A549 (cell line): ENCODE measurements around the gene ACTR1A.

Experiments
- CHD4 ChIP-seq: fragments of 200-600 bp; sonication (generic); IDR thresholded peaks from 2 replicates; pipeline ENCODE4 v1.6.1; 2016; ENCODE audit warnings: antibody characterized with exemption, mild to moderate bottlenecking, borderline replicate concordance
- KDM1A ChIP-seq: fragments of 200-600 bp; sonication (generic); IDR thresholded peaks from 2 replicates; pipeline ENCODE4 v1.6.1; 2016; ENCODE audit warnings: low read depth, mild to moderate bottlenecking
- POLR2A ChIP-seq: IDR thresholded peaks from 2 replicates; pipeline ENCODE4 v1.6.1; 2012; ENCODE audit warnings: mild to moderate bottlenecking, low read length
- POLR2AphosphoS2 ChIP-seq: conservative IDR thresholded peaks from 2 replicates; pipeline ENCODE4 v1.6.1; 2012; ENCODE audit warnings: low read length, improper control_type of control experiment, inconsistent platforms
- TF ChIP-seq, protein P1 (sequence below): fragments of >200 bp; sonication (Bioruptor Twin); formaldehyde crosslinking; IDR thresholded peaks from 3 replicates; pipeline ENCODE4 v1.5.1; 2016
- TF ChIP-seq, protein P2 (sequence below): fragments of 200-600 bp; sonication (generic); IDR thresholded peaks from 2 replicates; pipeline ENCODE4 v1.6.1; 2016; ENCODE audit warnings: antibody characterized with exemption, mild to moderate bottlenecking, moderate library complexity

DNA sequence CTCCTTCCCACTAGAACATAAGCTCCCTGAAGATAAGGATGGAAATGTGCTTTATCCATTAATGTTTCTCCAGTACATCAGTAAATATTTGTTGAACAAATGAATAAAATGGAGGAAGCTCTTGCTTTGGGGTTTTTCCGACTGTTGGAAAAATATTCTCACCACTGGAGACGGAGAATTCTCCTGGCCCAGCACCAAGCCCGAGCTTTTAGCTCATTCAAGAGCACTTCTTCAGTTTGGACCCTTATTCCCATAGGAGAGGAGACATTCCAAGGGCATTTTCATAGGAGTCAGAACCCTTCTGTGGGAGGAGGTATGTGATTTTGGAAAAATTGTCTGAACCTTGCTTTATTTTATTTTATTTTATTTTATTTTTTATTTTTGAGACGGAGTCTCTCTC is 22.2 kb upstream of the ACTR1A start:
- TF ChIP-seq, protein P1, sequence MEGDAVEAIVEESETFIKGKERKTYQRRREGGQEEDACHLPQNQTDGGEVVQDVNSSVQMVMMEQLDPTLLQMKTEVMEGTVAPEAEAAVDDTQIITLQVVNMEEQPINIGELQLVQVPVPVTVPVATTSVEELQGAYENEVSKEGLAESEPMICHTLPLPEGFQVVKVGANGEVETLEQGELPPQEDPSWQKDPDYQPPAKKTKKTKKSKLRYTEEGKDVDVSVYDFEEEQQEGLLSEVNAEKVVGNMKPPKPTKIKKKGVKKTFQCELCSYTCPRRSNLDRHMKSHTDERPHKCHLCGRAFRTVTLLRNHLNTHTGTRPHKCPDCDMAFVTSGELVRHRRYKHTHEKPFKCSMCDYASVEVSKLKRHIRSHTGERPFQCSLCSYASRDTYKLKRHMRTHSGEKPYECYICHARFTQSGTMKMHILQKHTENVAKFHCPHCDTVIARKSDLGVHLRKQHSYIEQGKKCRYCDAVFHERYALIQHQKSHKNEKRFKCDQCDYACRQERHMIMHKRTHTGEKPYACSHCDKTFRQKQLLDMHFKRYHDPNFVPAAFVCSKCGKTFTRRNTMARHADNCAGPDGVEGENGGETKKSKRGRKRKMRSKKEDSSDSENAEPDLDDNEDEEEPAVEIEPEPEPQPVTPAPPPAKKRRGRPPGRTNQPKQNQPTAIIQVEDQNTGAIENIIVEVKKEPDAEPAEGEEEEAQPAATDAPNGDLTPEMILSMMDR = no peak
- no peak for TF ChIP-seq CHD4
- TF ChIP-seq, protein P2, sequence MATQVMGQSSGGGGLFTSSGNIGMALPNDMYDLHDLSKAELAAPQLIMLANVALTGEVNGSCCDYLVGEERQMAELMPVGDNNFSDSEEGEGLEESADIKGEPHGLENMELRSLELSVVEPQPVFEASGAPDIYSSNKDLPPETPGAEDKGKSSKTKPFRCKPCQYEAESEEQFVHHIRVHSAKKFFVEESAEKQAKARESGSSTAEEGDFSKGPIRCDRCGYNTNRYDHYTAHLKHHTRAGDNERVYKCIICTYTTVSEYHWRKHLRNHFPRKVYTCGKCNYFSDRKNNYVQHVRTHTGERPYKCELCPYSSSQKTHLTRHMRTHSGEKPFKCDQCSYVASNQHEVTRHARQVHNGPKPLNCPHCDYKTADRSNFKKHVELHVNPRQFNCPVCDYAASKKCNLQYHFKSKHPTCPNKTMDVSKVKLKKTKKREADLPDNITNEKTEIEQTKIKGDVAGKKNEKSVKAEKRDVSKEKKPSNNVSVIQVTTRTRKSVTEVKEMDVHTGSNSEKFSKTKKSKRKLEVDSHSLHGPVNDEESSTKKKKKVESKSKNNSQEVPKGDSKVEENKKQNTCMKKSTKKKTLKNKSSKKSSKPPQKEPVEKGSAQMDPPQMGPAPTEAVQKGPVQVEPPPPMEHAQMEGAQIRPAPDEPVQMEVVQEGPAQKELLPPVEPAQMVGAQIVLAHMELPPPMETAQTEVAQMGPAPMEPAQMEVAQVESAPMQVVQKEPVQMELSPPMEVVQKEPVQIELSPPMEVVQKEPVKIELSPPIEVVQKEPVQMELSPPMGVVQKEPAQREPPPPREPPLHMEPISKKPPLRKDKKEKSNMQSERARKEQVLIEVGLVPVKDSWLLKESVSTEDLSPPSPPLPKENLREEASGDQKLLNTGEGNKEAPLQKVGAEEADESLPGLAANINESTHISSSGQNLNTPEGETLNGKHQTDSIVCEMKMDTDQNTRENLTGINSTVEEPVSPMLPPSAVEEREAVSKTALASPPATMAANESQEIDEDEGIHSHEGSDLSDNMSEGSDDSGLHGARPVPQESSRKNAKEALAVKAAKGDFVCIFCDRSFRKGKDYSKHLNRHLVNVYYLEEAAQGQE = no peak
- TF ChIP-seq POLR2AphosphoS2 = no peak
- no peak for TF ChIP-seq POLR2A
- no peak for TF ChIP-seq KDM1A
